CD14-positive monocyte (primary cell): ENCODE data around the gene DAPK2. TPM values are rescaled to one million over a fixed set of nuclear protein-coding genes. Genes with fewer than 3 reads are reported as not detected.
A peak's percentile ranks its signal among the peaks of the same experiment; 100 is the strongest.

Experiments
- DNase-seq, 3 donors: peaks; one replicate each; pipeline ENCODE4 v3.0.0-alpha.2; 2011 to 2022
- H2AFZ ChIP-seq: 2 replicates; pipeline ENCODE4 v1.6.0; 2012; ENCODE audit warnings: mild to moderate bottlenecking, low read depth, low read length, inconsistent platforms; ENCODE audit not compliant: insufficient read depth, poor library complexity, severe bottlenecking
- H3K27ac ChIP-seq, 2 donors: 1 replicate in 1 of 2; 2 replicates in 1 of 2; pipeline ENCODE4 v1.5.1; 2012 to 2013; ENCODE audit warnings: low read length in 2 of 2, control low read depth in 1 of 2, inconsistent platforms in 1 of 2, low read depth in 1 of 2, mild to moderate bottlenecking in 1 of 2
- H3K27me3 ChIP-seq, 2 donors: one replicate each; pipeline versions ENCODE4 v1.6.0 to v1.6.1; 2011 to 2013; ENCODE audit warnings: low read length in 2 of 2; ENCODE audit not compliant: control insufficient read depth in 2 of 2, insufficient read depth in 2 of 2
- H3K36me3 ChIP-seq, 2 donors: replicated peaks in 1 of 2; 1 replicate in 1 of 2; 2 replicates in 1 of 2; pipeline versions ENCODE4 v1.5.1 to v1.6.1; 2012 to 2013; ENCODE audit warnings: low read length in 2 of 2, control low read depth in 1 of 2, inconsistent platforms in 1 of 2, mild to moderate bottlenecking in 1 of 2; ENCODE audit not compliant: insufficient read depth in 2 of 2, control insufficient read depth in 1 of 2
- H3K4me1 ChIP-seq, 2 donors: 1 replicate in 1 of 2; 2 replicates in 1 of 2; pipeline versions ENCODE4 v1.5.1 to v1.6.1; 2012 to 2013; ENCODE audit warnings: low read length in 2 of 2, control low read depth in 1 of 2, inconsistent platforms in 1 of 2, mild to moderate bottlenecking in 1 of 2, moderate library complexity in 1 of 2; ENCODE audit not compliant: insufficient read depth in 2 of 2, control insufficient read depth in 1 of 2
- H3K4me2 ChIP-seq: replicated peaks from 2 replicates; pipeline ENCODE3; 2012; ENCODE audit warnings: low read length, moderate library complexity, mild to moderate bottlenecking; ENCODE audit not compliant: poor library complexity, severe bottlenecking; ENCODE audit errors: extremely low read depth
- H3K4me3 ChIP-seq, 3 experiments: fragments of 200-600 bp in 1 of 3; sonication (generic) in 1 of 3; replicated peaks in 1 of 3; 1 replicate in 2 of 3; 2 replicates in 1 of 3; pipeline ENCODE4 v1.5.1; 2011 to 2013; ENCODE audit warnings: low read length in 3 of 3, mild to moderate bottlenecking in 3 of 3, control low read depth in 2 of 3, low read depth in 2 of 3, inconsistent platforms in 1 of 3, moderate library complexity in 1 of 3
- H3K79me2 ChIP-seq: 2 replicates; pipeline ENCODE4 v1.6.0; 2012; ENCODE audit warnings: mild to moderate bottlenecking, control low read depth, inconsistent platforms, low read length, moderate library complexity; ENCODE audit not compliant: insufficient read depth
- H3K9ac ChIP-seq: 2 replicates; pipeline ENCODE4 v1.6.0; 2017; ENCODE audit warnings: low read length, mild to moderate bottlenecking; ENCODE audit not compliant: insufficient read depth, poor library complexity, severe bottlenecking
- H3K9me3 ChIP-seq, 2 donors: replicated peaks in 1 of 2; 1 replicate in 1 of 2; 2 replicates in 1 of 2; pipeline versions ENCODE4 v1.5.1 to v1.6.1; 2012 to 2013; ENCODE audit warnings: low read length in 2 of 2, control low read depth in 1 of 2; ENCODE audit not compliant: control insufficient read depth in 1 of 2, insufficient read depth in 1 of 2
- H4K20me1 ChIP-seq: 2 replicates; pipeline ENCODE4 v1.6.0; 2012; ENCODE audit warnings: mild to moderate bottlenecking, low read length, control low read depth, moderate library complexity; ENCODE audit not compliant: insufficient read depth
- H3K27ac Mint-ChIP-seq, 7 donors: one replicate each; pipeline ENCODE4 v1.8.0; 2020; ENCODE audit warnings: mild to moderate bottlenecking in 7 of 7, mixed read lengths in 7 of 7, moderate library complexity in 6 of 7, inconsistent platforms in 2 of 7
- H3K27me3 Mint-ChIP-seq, 3 donors: one replicate each; pipeline ENCODE4 v1.8.0; 2021 to 2022; ENCODE audit warnings: low read depth in 3 of 3, mild to moderate bottlenecking in 3 of 3, mixed read lengths in 3 of 3, moderate library complexity in 3 of 3, inconsistent platforms in 1 of 3
- H3K36me3 Mint-ChIP-seq, 2 donors: one replicate each; pipeline ENCODE4 v1.8.0; 2020; ENCODE audit warnings: mixed read lengths in 2 of 2, inconsistent platforms in 1 of 2, mild to moderate bottlenecking in 1 of 2
- H3K4me1 Mint-ChIP-seq: one replicate; pipeline ENCODE4 v1.8.0; 2020; ENCODE audit warnings: mild to moderate bottlenecking, mixed read lengths
- H3K4me3 Mint-ChIP-seq, 2 donors: one replicate each; pipeline ENCODE4 v1.8.0; 2020; ENCODE audit warnings: mild to moderate bottlenecking in 2 of 2, mixed read lengths in 2 of 2, moderate library complexity in 1 of 2
- H3K9me3 Mint-ChIP-seq, 7 donors: one replicate each; pipeline ENCODE4 v1.8.0; 2020 to 2022; ENCODE audit warnings: mixed read lengths in 7 of 7, mild to moderate bottlenecking in 6 of 7, moderate library complexity in 6 of 7, inconsistent platforms in 2 of 7
- CTCF ChIP-seq: fragments of 200-600 bp; IDR thresholded peaks from one replicate; pipeline ENCODE4 v1.8.0; 2022; ENCODE audit warnings: antibody characterized with exemption, mild to moderate bottlenecking
- WGBS: methylation state at CpG from one replicate; pipeline ENCODE4 v1.1.5; 2013; ENCODE audit warnings: missing lambda C conversion rate; ENCODE audit not compliant: insufficient coverage; 5-methylcytosine and 5-hydroxymethylcytosine counted together
- intact Hi-C, 2 donors: fragments of 100-400 bp; cut with micrococcal nuclease; formaldehyde crosslinking; loops; one replicate each; pipeline versions ENCODE4 v1.15.0 to v1.15.1; 2023
- polyA plus RNA-seq, 3 donors: library from polyadenylated mRNA; depleted of rRNA in 1 of 3; unstranded in 2 of 3; stranded (reverse) in 1 of 3; fragments of 300-500 nt in 2 of 3; fragments of >200 nt in 1 of 3; fragmentation: Illumina TruSeq in 2 of 3; gene quantifications; 1 replicate in 2 of 3; 2 replicates in 1 of 3; pipeline ENCODE4 v1.2.3, GENCODE V29; 2012 to 2021

Gene DAPK2
- polyA plus RNA-seq, 3 donors, result 0.59 to 4.1 (median 2.1) TPM

DNA sequence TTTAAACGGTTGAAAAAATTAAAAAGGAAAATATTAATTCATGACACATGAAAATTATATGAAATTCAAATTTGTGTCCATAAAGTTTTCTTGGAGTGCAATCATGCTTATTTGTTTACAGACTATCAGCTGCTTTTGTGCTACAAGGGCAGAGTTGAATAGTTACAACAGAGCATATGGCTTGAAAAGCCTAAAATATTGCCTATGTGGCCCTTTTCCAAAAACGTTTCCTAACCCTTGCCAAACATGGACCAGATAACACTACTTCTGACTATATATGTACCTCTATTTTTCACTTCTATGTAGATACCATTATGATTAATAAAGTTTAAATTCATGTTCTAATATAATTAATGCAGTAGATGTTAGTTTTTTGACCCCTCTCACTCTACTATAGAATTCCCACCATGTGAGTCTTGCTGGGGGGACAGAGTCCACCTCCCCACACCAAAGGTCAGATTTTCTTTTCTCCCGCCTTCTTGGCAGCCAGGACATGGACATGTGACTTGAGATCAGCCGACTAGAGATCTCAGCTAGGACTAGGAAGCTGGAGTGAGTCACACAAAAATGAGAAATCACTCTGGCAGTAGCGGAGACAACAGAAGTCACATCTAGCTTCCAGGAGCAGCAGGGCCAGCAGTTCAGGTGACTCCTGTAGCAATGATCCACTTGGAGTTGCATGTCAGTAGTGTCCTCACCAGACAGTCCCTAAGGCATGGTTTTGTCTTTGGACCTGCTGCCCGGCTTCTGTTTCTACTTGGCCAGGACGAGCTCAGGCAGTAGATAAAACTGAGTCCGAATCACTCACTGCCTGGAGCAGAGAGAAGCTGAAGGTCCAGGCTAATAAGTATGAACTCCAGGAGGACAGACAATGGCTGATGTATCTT is 24.9 kb upstream of the DAPK2 start:
- peak overlapping the region in 1 of 3 experiments; percentile 5 for H3K4me3 ChIP-seq
- DNase-seq, result peak; percentile 63 to 76 (median 71)
- 60% methylated on average over 6 of the region's 8 CpGs for WGBS
- H3K36me3 ChIP-seq, result peaks cover 26 to 54% of the 10 kb centered on the region in 2 donors
- no peak for TF ChIP-seq CTCF
- peaks cover 5% of the 10 kb centered on the region for H4K20me1 ChIP-seq
- H3K79me2 ChIP-seq, result no peaks in the 10 kb centered on the region
- H3K4me3 Mint-ChIP-seq, result no peak overlapping the region
- H3K27ac Mint-ChIP-seq, result peak overlapping the region; percentile 74 to 92 (median 80)
- intact Hi-C loops, result no loop called here
- H3K4me1 Mint-ChIP-seq, result peaks cover 42% of the 10 kb centered on the region
- H3K27me3 Mint-ChIP-seq, result no peaks in the 10 kb centered on the region
- no peak overlapping the region for H3K9ac ChIP-seq
- H3K27ac ChIP-seq, result peak overlapping the region; percentile 55 to 80
- H3K9me3 ChIP-seq, result no peaks in the 10 kb centered on the region
- peaks cover 34% of the 10 kb centered on the region in 2 donors for H3K36me3 Mint-ChIP-seq
- peaks cover 0 to 2% (median 0%) of the 10 kb centered on the region in 7 donors for H3K9me3 Mint-ChIP-seq
- peaks cover 28 to 40% of the 10 kb centered on the region in 2 donors for H3K4me1 ChIP-seq
- H3K27me3 ChIP-seq, result no peaks in the 10 kb centered on the region
- no peak overlapping the region for H2AFZ ChIP-seq
- H3K4me2 ChIP-seq, result no peak overlapping the region

DNA sequence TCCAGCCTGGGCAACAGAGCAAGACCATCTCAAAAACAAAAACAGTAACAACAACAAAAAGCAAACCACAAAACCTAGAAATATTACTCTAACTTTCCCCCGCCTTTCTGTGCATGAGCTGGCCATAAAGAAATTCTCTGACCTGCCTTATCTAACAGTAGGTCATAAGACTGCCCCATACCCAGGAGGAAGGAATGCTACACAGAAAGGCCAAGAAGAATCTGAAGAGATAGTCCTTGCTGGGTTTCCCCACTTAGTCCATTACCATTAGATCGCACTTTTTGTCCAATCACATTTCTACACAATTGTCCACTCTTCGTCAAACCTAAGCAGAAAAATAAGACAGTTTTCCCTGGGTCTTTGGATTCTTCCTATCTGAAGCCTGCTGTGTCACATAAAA is 23.8 kb upstream of the DAPK2 start:
- Mint-ChIP-seq H3K4me1 (peaks cover 40% of the 10 kb centered on the region), H3K36me3 (peaks cover 27 to 32% of the 10 kb centered on the region in 2 donors), H3K4me3 (no peak overlapping the region), H3K27me3 (no peaks in the 10 kb centered on the region), H3K9me3 (peaks cover 0 to 2% (median 0%) of the 10 kb centered on the region in 7 donors), H3K27ac (peak overlapping the region in 5 of 7 donors; percentile 30 to 84 (median 52))
- no peak for DNase-seq
- H3K79me2 ChIP-seq, result no peaks in the 10 kb centered on the region
- intact Hi-C loops, result no loop called here
- H3K4me3 ChIP-seq, result no peak overlapping the region
- no peaks in the 10 kb centered on the region for H3K27me3 ChIP-seq
- H3K27ac ChIP-seq, result peak overlapping the region in 1 of 2 donors; percentile 20
- no peaks in the 10 kb centered on the region for H3K9me3 ChIP-seq
- H2AFZ ChIP-seq, result no peak overlapping the region
- peaks cover 26 to 44% of the 10 kb centered on the region in 2 donors for H3K36me3 ChIP-seq
- peaks cover 28 to 40% of the 10 kb centered on the region in 2 donors for H3K4me1 ChIP-seq
- no peak for TF ChIP-seq CTCF
- no peak overlapping the region for H3K4me2 ChIP-seq
- no peak overlapping the region for H3K9ac ChIP-seq
- H4K20me1 ChIP-seq, result peaks cover 2% of the 10 kb centered on the region
- no CpG with 5 or more reads among the region's 3 CpGs for WGBS
